A172 (cell line): ENCODE data around the gene SLC8A1. TPM values are rescaled to one million over a fixed set of nuclear protein-coding genes. Genes with fewer than 3 reads are reported as not detected.
A peak's percentile ranks its signal among the peaks of the same experiment; 100 is the strongest.

Experiments used
- DNase-seq: peaks from one replicate; pipeline ENCODE4 v3.0.0-alpha.2; 2015; ENCODE audit warnings: low spot score
- total RNA-seq: library from RNA; depleted of rRNA; stranded (reverse); fragments of >200 nt; shearing (Covaris generic); gene quantifications from 2 replicates; pipeline ENCODE4 v1.2.3, GENCODE V29; 2014

SLC8A1 gene
- total RNA-seq, 1 experiment from 2014 or later = 34.5 TPM

GRCh38 chr2:40386177-40386576, 65.7 kb downstream of the SLC8A1 start:
- DNase-seq = no peak

GRCh38 chr2:40384714-40385113, 67.2 kb downstream of the SLC8A1 start:
- no peak for DNase-seq

- no peak for DNase-seq
These were observed 67.7 kb downstream of the SLC8A1 start for GRCh38 chr2:40384233-40384632.

GRCh38 chr2:40380721-40381120, 71.2 kb downstream of the SLC8A1 start:
- DNase-seq = no peak

- DNase-seq = no peak
These were observed 71.8 kb downstream of the SLC8A1 start for GRCh38 chr2:40380041-40380440.

GRCh38 chr2:40374543-40375240, 77.2 kb downstream of the SLC8A1 start:
- no peak for DNase-seq

- no peak for DNase-seq
These were observed 78.8 kb downstream of the SLC8A1 start for GRCh38 chr2:40373111-40373510.

GRCh38 chr2:40372283-40372985, 79.5 kb downstream of the SLC8A1 start:
- DNase-seq = no peak

- peak; percentile 42 for DNase-seq
These were observed 80.2 kb downstream of the SLC8A1 start for GRCh38 chr2:40371525-40372282.

- no peak for DNase-seq
These were observed 81.9 kb downstream of the SLC8A1 start for GRCh38 chr2:40370007-40370395.

GRCh38 chr2:40369267-40370006, 82.5 kb downstream of the SLC8A1 start:
- DNase-seq = no peak

- no peak for DNase-seq
These were observed 84.2 kb downstream of the SLC8A1 start for GRCh38 chr2:40367652-40368051.

- DNase-seq = no peak
These were observed 84.9 kb downstream of the SLC8A1 start for GRCh38 chr2:40367032-40367431.

- no peak for DNase-seq
These were observed 87.6 kb downstream of the SLC8A1 start for GRCh38 chr2:40364151-40364874.

GRCh38 chr2:40363631-40364030, 88.3 kb downstream of the SLC8A1 start:
- no peak for DNase-seq

GRCh38 chr2:40363231-40363630, 88.7 kb downstream of the SLC8A1 start:
- no peak for DNase-seq

- no peak for DNase-seq
These were observed 90.4 kb downstream of the SLC8A1 start for GRCh38 chr2:40361478-40361877.

GRCh38 chr2:40360652-40361051, 91.2 kb downstream of the SLC8A1 start:
- no peak for DNase-seq

- no peak for DNase-seq
These were observed 92.1 kb downstream of the SLC8A1 start for GRCh38 chr2:40359811-40360210.

GRCh38 chr2:40358783-40359182, 93.1 kb downstream of the SLC8A1 start:
- DNase-seq = no peak

- no peak for DNase-seq
These were observed 94.2 kb downstream of the SLC8A1 start for GRCh38 chr2:40357667-40358066.
